Cardiac ventricle fibroblast (primary cell): Measurements from ENCODE around the gene THOC3. TPM values are rescaled to one million over a fixed set of nuclear protein-coding genes. Genes with fewer than 3 reads are reported as not detected.

ENCODE experiments used
- total RNA-seq: library from RNA; depleted of rRNA; stranded (reverse); fragments of >200 nt; gene quantifications from 2 replicates; pipeline ENCODE4 v1.2.3, GENCODE V29; 2015

The THOC3 gene
- 17.3 and 19.1 TPM in 2 replicates for total RNA-seq

DNA sequence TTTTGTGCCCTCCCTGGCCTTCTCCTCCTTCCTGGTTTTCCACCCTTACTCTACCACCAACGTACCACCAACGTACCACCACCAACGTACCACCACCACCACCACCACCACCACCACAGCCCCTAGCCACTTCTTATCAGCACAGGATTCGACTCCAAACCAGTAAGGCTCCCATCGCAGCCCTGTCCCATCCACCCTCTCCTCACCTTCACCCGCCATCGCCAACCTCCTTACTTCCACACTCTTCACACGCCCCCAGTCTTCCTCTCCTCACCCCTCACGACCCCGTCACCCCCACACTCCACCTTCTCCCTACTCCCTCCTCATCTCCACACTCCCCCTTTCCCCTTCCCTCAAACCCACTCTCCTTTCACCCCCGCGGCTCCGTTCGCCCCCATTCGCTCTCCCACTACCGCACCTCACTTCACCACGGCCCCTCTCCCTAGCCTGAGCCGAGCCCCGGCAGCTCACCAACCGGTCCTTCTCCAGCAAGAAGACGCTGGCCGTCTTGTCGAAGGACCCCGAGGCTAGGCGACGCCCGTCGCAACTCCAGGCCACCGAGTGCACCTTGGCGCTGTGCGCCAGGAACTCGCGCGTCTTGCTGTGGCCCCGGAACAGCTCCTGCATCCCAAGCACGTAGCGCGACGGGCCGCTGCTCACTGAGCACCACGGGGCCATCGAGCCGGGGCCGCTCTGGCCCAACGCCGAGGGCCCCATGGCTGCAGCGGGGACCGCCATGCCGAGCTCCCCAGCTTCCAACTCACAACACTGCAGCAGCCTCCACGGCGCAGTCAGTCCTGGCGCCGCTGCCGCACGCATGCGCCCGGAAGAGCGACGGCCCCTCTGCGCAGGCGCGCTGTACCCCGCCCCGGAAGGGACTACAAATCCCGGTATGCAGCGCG is at the start of gene THOC3:
Gene THOC3 (minus strand): TSS at position 845 of the 902 bp plus-strand sequence. CDS start 107 bp downstream, at position 738.

Other genes starting within 250 kb of the THOC3 start
- gene CPLX2, start 96.7 kb downstream of the THOC3 start, total RNA-seq, result not detected in 2 replicates